Measurements from ENCODE around the gene MYL11. TPM values are rescaled to one million over a fixed set of nuclear protein-coding genes. Genes with fewer than 3 reads are reported as not detected.
A peak's percentile ranks its signal among the peaks of the same experiment; 100 is the strongest.

Gene MYL11
- total RNA-seq, 4 donors from 2014 or later, result not detected

- TF ChIP-seq CTCF (IDR thresholded peaks at IDR 0.05), result no peak
- ATAC-seq (ENCODE audit: low FRiP score), result no peak
- no peak for DNase-seq (ENCODE audit: low spot score)
Observed at GRCh38 chr16:30369091-30369937, 5.3 kb upstream of the MYL11 start.

DNA sequence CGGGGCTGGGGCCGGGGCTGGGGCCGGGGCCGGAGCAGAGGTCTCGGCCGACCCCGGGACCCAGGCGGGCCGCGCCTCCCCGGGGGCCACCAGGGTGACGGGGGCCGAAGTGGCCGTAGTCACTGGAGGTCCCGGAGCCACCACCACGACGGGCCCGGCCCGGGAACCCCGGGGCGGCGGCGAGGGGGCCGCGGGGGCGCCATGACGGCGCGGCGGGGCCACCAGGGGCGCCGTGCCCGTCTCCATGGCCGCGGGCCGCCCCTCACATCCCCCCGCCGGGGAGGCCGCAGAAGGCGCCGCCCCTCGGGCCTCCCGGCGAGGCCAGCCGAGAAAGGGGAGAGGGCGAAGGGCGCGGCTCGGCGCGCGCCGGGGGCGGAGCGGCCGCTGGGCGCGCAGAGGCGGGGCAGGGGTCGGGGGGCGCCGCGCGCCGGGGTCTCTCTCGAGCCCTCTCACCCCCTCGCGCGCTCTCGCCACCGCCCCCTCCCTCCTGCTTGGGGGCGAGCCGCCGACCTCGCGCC is 4.6 kb upstream of the MYL11 start:
- peak; percentile 1 for ATAC-seq (ENCODE audit: low FRiP score)
- TF ChIP-seq CTCF (IDR thresholded peaks at IDR 0.05), result no peak

DNA sequence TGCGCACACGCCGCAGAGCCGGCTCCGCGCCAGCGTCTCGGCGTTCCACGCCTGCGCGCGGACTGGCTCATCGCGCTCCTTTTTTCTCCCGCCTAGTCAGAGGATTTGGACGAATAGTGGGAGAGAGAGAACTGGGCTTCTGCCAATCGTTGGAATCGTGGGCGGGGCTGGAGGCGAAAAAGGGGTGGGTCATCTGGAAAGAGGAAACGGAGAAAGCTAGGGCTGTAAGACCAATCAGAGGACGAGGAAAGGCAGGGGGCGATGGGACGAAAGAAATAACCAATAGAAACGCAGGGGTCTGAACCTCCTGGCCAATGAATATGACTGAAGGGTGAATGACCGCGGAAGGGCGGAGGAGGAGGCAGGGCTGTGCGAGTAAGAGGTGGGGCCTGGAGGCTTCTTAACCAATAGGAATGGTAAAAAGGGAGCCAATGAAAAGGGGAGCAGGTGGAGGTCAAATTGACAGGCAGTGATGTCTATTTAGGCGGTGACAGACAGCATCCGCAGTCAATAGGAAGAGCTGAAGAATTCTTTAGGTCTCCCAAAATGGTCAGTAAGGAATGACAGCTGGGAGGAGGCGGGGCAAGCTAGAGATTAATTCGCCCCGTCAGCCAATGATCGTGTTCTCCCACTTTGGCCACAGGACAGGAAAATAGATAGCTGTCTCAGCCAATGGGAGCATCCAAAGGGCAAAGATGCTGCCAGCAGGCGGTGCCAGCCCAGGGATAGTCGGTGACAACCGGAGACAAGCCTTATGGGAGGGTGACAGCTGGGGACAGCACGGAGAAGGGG is 4.0 kb upstream of the MYL11 start, which contains the start of gene TBC1D10B:
Gene TBC1D10B (minus strand): TSS at position 39 of the 792 bp plus-strand sequence. CDS start 311 bp downstream, outside the sequence.
- no peak for TF ChIP-seq CTCF (IDR thresholded peaks at IDR 0.05)
- ATAC-seq (ENCODE audit: low FRiP score) (peak; percentile 94), DNase-seq (ENCODE audit: low spot score) (peak; percentile 93)

More for the DNA sequence above, 4.6 kb upstream of the MYL11 start:
- no peak for DNase-seq (ENCODE audit: low spot score)

DNA sequence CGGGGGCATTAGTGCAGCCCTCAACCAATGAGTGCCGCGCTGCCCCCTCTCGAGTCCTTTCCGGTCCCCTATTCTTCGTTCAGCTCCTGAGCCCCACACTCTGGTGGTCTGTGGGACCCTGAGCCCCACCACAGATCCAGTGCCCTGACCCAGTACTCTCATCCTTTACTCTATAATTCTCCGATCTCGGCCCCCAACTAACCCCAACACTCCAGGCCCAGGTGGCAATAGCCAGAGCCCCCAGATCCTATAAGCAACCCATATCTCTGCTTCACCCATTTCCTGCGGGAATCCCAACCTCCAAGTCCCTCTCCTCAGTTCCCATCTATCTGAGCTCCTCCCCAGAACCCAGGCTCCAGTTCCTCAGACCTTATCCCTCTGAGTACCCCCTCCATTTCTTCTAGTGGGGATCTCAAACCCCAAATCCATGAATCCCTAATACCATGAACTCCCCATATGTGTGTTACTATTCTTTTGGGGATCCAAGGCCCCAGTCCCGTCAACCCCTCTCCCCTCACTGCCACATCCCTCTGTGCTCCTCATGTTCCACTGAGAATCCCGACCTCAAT is 3.3 kb upstream of the MYL11 start:
- TF ChIP-seq CTCF (IDR thresholded peaks at IDR 0.05), result no peak
- ATAC-seq (ENCODE audit: low FRiP score), result no peak
- DNase-seq (ENCODE audit: low spot score), result no peak

DNA sequence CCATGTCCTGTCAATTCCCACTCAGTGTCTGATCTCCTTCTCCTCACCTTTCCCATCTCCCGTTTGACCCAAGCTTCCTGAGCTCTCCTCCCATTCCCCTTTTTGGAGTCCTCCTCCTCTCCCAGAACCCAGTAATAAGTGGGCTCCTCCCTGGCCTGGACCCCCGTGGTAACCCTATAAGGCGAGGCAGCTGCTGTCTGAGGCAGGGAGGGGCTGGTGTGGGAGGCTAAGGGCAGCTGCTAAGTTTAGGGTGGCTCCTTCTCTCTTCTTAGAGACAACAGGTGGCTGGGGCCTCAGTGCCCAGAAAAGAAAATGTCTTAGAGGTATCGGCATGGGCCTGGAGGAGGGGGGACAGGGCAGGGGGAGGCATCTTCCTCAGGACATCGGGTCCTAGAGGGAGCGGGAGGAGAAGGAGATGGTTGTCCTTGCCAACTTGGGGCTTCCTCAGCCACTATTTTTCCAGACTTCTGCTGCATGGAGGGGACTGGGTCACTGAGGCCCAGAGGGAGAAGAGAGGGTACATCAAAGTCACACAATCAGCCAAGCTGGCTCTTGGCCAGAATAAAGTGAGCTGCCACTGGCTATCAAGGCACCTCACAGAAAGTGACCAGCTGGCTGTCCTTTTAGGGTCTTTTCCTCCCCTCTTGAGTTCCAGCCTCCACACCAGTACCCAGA is 2.4 kb upstream of the MYL11 start:
- no peak for ATAC-seq (ENCODE audit: low FRiP score)
- no peak for DNase-seq (ENCODE audit: low spot score)
- TF ChIP-seq CTCF (IDR thresholded peaks at IDR 0.05), result no peak

GRCh38 chr16:30372725-30373124 is 1.9 kb upstream of the MYL11 start:
- DNase-seq (ENCODE audit: low spot score), result no peak
- no peak for TF ChIP-seq CTCF (IDR thresholded peaks at IDR 0.05)
- ATAC-seq (ENCODE audit: low FRiP score), result no peak

Data from omental fat pad (tissue), 4 donors.